Tibial nerve (tissue), 4 donors: ENCODE data around the gene TAX1BP1. TPM values are rescaled to one million over a fixed set of nuclear protein-coding genes. Genes with fewer than 3 reads are reported as not detected.

Experiments
- DNase-seq, 2 donors: peaks; one replicate each; pipeline ENCODE4 v3.0.0-alpha.2; 2019; ENCODE audit warnings: low spot score in 2 of 2
- H3K27ac ChIP-seq, 4 donors: fragments of 200-600 bp; sonication (generic) in 3 of 4; one replicate each; pipeline ENCODE4 v1.5.1; 2017 to 2019; ENCODE audit warnings: mild to moderate bottlenecking in 1 of 4
- H3K27me3 ChIP-seq, 2 donors: fragments of 200-600 bp; sonication (generic) in 1 of 2; one replicate each; pipeline versions ENCODE4 v1.5.1 to v1.6.0; 2017 to 2019
- H3K36me3 ChIP-seq, 3 donors: fragments of 200-600 bp; sonication (generic); one replicate each; pipeline ENCODE4 v1.5.1; 2018 to 2019
- H3K4me1 ChIP-seq, 4 donors: fragments of 200-600 bp; sonication (generic) in 3 of 4; one replicate each; pipeline ENCODE4 v1.5.1; 2017 to 2019
- H3K4me3 ChIP-seq, 4 donors: fragments of 200-600 bp; sonication (generic) in 3 of 4; one replicate each; pipeline ENCODE4 v1.5.1; 2017 to 2019; ENCODE audit warnings: mild to moderate bottlenecking in 1 of 4, moderate library complexity in 1 of 4
- H3K9me3 ChIP-seq, 4 donors: fragments of 200-600 bp; sonication (generic) in 3 of 4; one replicate each; pipeline ENCODE4 v1.5.1; 2017 to 2019
- EP300 ChIP-seq, 2 donors: sonication (generic); formaldehyde crosslinking; IDR thresholded peaks; one replicate each; pipeline ENCODE4 v1.6.1; 2017; ENCODE audit warnings: antibody characterized with exemption in 2 of 2, mild to moderate bottlenecking in 1 of 2
- POLR2A ChIP-seq, 2 donors: fragments of 450-650 bp; IDR thresholded peaks; one replicate each; pipeline ENCODE4 v1.6.1; 2017; ENCODE audit warnings: antibody characterized with exemption in 2 of 2, mild to moderate bottlenecking in 2 of 2, moderate library complexity in 2 of 2
- WGBS, 2 donors: methylation state at CpG; one replicate each; pipeline ENCODE4 v1.1.5; 2018; 5-methylcytosine and 5-hydroxymethylcytosine counted together
- total RNA-seq, 4 donors: library from RNA; depleted of rRNA; stranded (reverse); fragments of >200 nt; gene quantifications; one replicate each; pipeline ENCODE4 v1.1.0, GENCODE V29; 2016
- TF ChIP-seq, protein P1 (sequence below), 5 experiments: fragments of 200-600 bp in 3 of 5; fragments of 450-650 bp in 2 of 5; sonication (generic) in 3 of 5; IDR thresholded peaks; one replicate each; pipeline ENCODE4 v1.5.1; 2016 to 2019; ENCODE audit warnings: antibody characterized with exemption in 5 of 5, mild to moderate bottlenecking in 3 of 5, moderate library complexity in 2 of 5

The TAX1BP1 gene
- total RNA-seq, 4 donors from 2014 or later = 52.8 to 89.6 (median 71.8) TPM

DNA sequence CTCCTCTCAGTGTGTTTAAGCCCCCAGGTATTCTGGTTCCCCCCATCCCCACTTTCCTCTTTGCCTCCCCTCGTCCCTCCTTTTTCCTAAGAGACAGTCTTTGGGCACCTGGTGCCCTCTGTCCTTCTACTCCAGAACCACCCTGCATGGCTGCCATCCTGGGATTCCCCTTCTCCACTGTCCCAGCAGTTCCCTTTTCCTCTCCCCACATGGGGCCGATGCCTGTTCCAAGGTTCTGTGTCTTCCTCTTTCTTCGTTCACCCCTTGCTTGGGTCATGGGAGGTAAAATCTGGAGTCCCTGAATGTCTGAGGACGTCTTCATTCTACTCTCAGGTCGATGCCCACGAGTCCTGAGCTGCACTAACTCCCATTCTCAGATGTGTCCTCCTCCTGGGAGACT lies 120.8 kb downstream of the TAX1BP1 start:
- H3K36me3 ChIP-seq = peaks cover 0 to 15% (median 0%) of the 10 kb centered on the region in 3 donors
- H3K4me1 ChIP-seq = no peaks in the 10 kb centered on the region
- DNase-seq = no peak
- H3K4me3 ChIP-seq = no peak overlapping the region
- whole genome bisulfite sequencing, 2 donors = 84 to 86% methylated on average over 6 of the region's 6 CpGs
- H3K27ac ChIP-seq = no peak overlapping the region
- no peak for TF ChIP-seq EP300 (IDR thresholded peaks at IDR 0.05)
- TF ChIP-seq, protein P1, sequence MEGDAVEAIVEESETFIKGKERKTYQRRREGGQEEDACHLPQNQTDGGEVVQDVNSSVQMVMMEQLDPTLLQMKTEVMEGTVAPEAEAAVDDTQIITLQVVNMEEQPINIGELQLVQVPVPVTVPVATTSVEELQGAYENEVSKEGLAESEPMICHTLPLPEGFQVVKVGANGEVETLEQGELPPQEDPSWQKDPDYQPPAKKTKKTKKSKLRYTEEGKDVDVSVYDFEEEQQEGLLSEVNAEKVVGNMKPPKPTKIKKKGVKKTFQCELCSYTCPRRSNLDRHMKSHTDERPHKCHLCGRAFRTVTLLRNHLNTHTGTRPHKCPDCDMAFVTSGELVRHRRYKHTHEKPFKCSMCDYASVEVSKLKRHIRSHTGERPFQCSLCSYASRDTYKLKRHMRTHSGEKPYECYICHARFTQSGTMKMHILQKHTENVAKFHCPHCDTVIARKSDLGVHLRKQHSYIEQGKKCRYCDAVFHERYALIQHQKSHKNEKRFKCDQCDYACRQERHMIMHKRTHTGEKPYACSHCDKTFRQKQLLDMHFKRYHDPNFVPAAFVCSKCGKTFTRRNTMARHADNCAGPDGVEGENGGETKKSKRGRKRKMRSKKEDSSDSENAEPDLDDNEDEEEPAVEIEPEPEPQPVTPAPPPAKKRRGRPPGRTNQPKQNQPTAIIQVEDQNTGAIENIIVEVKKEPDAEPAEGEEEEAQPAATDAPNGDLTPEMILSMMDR (IDR thresholded peaks at IDR 0.05) = no peak
- TF ChIP-seq POLR2A (IDR thresholded peaks at IDR 0.05) = no peak
- H3K27me3 ChIP-seq = no peaks in the 10 kb centered on the region
- H3K9me3 ChIP-seq = no peaks in the 10 kb centered on the region

DNA sequence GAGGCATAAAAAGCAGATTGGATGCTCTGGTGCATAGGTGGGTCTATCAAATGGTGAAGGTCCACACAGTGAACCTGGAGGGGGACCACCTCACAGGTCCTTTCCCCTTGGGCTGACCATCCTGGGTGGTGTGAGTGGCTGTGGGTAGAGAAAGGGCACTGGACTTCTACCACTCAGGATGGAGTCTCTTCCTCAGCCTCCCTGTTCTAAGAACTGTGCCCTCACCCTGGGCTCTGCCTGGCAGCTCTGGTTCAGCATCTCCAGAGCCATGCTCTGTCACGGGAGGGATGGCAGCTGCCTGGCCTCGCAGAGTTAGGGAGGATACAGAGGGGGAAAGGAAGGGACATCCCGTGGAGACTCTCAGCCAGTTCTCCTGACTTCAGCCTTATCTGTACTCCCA lies 121.8 kb downstream of the TAX1BP1 start:
- Histone ChIP-seq H3K4me3 (no peak overlapping the region), H3K27me3 (no peaks in the 10 kb centered on the region), H3K4me1 (no peaks in the 10 kb centered on the region), H3K36me3 (peaks cover 0 to 6% (median 0%) of the 10 kb centered on the region in 3 donors), H3K27ac (no peak overlapping the region), H3K9me3 (no peaks in the 10 kb centered on the region)
- WGBS, 2 donors = 81 to 92% methylated on average over 3 of the region's 3 CpGs
- TF ChIP-seq, protein P1 (IDR thresholded peaks at IDR 0.05) = no peak
- TF ChIP-seq EP300 (IDR thresholded peaks at IDR 0.05) (no peak), POLR2A (IDR thresholded peaks at IDR 0.05) (no peak)
- no peak for DNase-seq

- Histone ChIP-seq H3K4me1 (no peaks in the 10 kb centered on the region), H3K36me3 (peaks cover 0 to 4% (median 0%) of the 10 kb centered on the region in 3 donors), H3K27ac (no peak overlapping the region), H3K4me3 (no peak overlapping the region), H3K9me3 (no peaks in the 10 kb centered on the region), H3K27me3 (no peaks in the 10 kb centered on the region)
- 71 to 91% methylated on average over 11 of the region's 11 CpGs for WGBS, 2 donors
- DNase-seq = no peak
- no peak for TF ChIP-seq EP300 (IDR thresholded peaks at IDR 0.05)
- no peak for TF ChIP-seq POLR2A (IDR thresholded peaks at IDR 0.05)
- TF ChIP-seq, protein P1 (IDR thresholded peaks at IDR 0.05) = no peak
These were observed 123.9 kb downstream of the TAX1BP1 start for GRCh38 chr7:27863880-27864279.

DNA sequence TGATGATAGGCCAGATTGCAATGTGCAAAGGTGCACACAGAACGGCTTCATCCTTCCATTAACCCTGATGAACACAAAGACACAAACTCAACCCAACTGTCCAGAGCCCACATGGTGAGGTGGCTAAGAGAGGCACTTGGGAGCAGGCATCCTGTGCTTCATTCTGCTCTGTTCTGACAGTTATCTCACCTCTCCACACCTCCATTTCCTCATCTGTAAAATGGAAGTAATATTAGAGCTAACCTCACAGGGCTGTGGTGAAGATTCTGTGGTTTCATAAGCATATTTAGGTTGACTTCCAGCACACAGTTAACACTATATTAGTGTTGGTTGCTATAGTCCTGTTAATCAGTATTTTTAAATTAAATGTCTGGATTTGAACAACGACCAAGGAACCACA lies 126.3 kb downstream of the TAX1BP1 start:
- TF ChIP-seq EP300 (IDR thresholded peaks at IDR 0.05) (no peak), POLR2A (IDR thresholded peaks at IDR 0.05) (no peak)
- TF ChIP-seq, protein P1 (IDR thresholded peaks at IDR 0.05) = no peak
- Histone ChIP-seq H3K4me3 (no peak overlapping the region), H3K27me3 (no peaks in the 10 kb centered on the region), H3K36me3 (peaks cover 0 to 4% (median 0%) of the 10 kb centered on the region in 3 donors), H3K9me3 (no peaks in the 10 kb centered on the region), H3K4me1 (no peaks in the 10 kb centered on the region), H3K27ac (no peak overlapping the region)
- WGBS, 2 donors = 49 to 72% methylated on average over 2 of the region's 2 CpGs
- no peak for DNase-seq

GRCh38 chr7:27866828-27867672 lies 127.1 kb downstream of the TAX1BP1 start:
- H3K36me3 ChIP-seq = peaks cover 0 to 4% (median 0%) of the 10 kb centered on the region in 3 donors
- TF ChIP-seq, protein P1 (IDR thresholded peaks at IDR 0.05) = no peak
- TF ChIP-seq EP300 (IDR thresholded peaks at IDR 0.05) = no peak
- TF ChIP-seq POLR2A (IDR thresholded peaks at IDR 0.05) = no peak
- peaks cover 0 to 4% (median under 1%) of the 10 kb centered on the region in 4 donors for H3K4me1 ChIP-seq
- no peaks in the 10 kb centered on the region for H3K27me3 ChIP-seq
- no peak overlapping the region for H3K27ac ChIP-seq
- WGBS, 2 donors = 77 to 82% methylated on average over 17 of the region's 17 CpGs
- DNase-seq = no peak
- no peaks in the 10 kb centered on the region for H3K9me3 ChIP-seq
- no peak overlapping the region for H3K4me3 ChIP-seq
